GM12801 (cell line): ENCODE measurements around the gene COL6A6.

Source experiments
- TF ChIP-seq, protein P1 (sequence below): IDR thresholded peaks from one replicate; pipeline ENCODE4 v1.5.1; 2011; ENCODE audit warnings: control low read depth; ENCODE audit not compliant: insufficient read length; ENCODE audit errors: extremely low read depth

COL6A6 gene, protein sequence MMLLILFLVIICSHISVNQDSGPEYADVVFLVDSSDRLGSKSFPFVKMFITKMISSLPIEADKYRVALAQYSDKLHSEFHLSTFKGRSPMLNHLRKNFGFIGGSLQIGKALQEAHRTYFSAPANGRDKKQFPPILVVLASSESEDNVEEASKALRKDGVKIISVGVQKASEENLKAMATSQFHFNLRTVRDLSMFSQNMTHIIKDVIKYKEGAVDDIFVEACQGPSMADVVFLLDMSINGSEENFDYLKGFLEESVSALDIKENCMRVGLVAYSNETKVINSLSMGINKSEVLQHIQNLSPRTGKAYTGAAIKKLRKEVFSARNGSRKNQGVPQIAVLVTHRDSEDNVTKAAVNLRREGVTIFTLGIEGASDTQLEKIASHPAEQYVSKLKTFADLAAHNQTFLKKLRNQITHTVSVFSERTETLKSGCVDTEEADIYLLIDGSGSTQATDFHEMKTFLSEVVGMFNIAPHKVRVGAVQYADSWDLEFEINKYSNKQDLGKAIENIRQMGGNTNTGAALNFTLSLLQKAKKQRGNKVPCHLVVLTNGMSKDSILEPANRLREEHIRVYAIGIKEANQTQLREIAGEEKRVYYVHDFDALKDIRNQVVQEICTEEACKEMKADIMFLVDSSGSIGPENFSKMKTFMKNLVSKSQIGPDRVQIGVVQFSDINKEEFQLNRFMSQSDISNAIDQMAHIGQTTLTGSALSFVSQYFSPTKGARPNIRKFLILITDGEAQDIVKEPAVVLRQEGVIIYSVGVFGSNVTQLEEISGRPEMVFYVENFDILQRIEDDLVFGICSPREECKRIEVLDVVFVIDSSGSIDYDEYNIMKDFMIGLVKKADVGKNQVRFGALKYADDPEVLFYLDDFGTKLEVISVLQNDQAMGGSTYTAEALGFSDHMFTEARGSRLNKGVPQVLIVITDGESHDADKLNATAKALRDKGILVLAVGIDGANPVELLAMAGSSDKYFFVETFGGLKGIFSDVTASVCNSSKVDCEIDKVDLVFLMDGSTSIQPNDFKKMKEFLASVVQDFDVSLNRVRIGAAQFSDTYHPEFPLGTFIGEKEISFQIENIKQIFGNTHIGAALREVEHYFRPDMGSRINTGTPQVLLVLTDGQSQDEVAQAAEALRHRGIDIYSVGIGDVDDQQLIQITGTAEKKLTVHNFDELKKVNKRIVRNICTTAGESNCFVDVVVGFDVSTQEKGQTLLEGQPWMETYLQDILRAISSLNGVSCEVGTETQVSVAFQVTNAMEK (N-terminal part only)

DNA sequence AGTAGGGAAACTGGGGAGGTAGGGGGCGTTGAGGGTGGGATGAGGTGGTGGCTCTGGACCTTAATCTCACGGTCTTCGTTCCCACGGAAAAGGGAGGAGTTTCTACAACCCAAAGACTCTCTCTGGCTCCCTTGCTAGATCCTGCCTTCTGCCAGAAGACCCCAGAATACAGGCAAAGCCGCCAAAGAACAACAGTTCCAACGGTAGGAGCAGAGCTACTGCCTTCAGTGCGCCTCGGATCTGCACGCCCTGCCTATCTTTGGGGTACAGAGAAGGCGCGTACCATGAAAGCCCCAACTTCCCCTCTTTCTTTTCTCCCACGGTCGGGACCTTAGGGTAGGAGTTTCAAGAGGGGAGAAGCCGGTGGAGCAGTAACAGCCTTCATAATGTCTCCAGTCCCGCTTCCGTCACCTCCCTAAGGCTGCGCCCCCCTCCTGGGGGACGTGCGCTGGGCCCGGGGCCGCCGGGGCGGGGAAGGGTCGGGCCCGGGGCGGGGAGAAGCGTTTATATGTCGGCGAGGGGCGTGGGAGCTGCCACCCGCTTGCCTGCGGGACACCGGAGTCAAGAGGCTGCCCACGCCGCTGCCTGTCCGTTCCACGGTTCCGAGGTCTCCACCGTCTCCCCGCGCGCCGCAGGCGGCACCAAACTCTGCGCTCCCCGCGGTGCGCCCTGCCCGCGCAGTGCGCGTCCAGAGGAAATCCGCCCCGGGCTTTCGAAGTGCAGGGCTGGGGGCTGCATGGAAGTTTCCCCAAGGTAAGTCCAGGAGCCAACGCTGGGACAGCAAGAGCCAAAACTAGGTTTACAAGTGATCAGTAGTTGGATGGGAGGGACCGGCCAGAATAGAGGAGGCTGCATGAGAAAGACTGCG lies at the start of gene COL6A6:
TSS of gene COL6A6 (plus strand) at position 533 of the 868 bp plus-strand sequence. CDS start 43,188 bp downstream, outside the sequence.
- TF ChIP-seq, protein P1, sequence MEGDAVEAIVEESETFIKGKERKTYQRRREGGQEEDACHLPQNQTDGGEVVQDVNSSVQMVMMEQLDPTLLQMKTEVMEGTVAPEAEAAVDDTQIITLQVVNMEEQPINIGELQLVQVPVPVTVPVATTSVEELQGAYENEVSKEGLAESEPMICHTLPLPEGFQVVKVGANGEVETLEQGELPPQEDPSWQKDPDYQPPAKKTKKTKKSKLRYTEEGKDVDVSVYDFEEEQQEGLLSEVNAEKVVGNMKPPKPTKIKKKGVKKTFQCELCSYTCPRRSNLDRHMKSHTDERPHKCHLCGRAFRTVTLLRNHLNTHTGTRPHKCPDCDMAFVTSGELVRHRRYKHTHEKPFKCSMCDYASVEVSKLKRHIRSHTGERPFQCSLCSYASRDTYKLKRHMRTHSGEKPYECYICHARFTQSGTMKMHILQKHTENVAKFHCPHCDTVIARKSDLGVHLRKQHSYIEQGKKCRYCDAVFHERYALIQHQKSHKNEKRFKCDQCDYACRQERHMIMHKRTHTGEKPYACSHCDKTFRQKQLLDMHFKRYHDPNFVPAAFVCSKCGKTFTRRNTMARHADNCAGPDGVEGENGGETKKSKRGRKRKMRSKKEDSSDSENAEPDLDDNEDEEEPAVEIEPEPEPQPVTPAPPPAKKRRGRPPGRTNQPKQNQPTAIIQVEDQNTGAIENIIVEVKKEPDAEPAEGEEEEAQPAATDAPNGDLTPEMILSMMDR: no peak

DNA sequence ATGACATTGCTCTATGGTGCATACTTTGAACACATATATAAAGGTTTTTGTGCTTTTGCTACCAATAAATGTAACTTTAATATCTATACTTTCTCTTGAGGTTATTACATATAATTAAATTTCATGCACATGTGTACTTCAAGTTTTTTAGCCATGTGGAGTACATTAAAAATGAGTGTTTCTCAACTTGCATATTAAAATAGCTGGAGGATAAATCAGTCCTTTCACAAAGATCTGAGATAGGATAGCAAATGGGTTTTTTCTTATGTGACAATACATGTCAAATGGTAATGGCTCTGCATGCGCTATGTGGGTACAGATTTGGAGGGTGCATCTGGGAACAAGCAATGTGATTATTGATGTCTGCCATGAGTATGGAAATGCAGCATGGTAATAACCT lies 48.7 kb upstream of the COL6A6 start:
- TF ChIP-seq, protein P1: no peak

DNA sequence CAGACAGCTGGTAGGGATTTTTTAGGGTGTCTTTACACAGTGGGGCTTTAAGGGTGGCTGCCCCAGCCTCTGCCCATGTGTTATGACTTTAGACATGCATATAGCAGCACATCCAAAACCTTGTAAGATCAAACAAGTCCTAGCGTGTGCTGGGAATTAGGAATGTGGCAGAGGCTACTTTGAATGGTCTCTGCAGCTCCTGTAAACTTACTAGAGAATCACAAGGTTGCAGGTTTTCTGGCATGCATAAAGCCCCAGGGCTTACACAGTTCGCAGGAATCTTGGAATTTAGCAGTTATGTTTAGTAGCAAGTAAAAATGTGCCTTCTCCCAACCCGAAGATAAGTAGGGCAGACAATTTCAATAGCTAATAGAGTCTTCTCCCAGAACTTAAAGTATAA lies 46.9 kb upstream of the COL6A6 start:
- TF ChIP-seq, protein P1: no peak

DNA sequence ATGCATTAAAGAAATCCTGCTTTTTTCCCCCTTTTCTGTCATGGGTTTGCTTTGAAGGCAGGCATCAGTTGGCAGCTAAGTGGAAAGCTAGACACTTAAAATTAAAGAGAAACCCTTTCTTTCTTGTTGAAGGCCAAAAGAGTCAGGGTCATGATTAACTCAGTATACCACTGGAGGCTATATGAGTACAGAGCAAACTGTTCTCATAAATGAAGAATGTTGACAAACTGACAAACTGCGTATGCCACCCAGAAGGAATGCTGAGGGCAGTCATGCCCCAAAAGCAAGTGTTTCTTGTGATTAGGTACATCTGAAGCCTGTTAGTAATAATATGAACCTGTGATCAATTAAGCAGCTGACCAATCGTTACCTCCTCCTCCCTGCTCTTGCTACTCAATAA lies 43.6 kb upstream of the COL6A6 start:
- TF ChIP-seq, protein P1: no peak

DNA sequence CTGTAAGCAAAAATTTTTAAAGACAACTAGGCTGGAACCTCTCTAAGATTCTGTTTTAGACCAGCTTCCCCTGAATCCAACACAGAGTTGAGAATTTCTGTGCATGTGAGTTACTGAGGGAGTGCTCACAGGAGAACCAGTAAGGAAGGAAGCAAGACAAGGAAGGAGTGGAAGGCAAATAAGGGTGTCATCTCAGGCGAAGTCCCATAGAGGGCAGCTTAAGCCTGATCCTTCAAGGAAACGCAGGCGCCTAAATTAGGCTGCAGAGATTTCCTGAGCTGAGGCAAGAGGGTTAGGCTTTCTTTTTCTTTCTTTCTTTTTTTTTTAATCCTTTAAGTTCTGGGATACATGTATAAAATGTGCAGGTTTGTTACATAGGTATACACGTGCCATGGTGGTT lies 36.2 kb upstream of the COL6A6 start:
- TF ChIP-seq, protein P1: no peak

DNA sequence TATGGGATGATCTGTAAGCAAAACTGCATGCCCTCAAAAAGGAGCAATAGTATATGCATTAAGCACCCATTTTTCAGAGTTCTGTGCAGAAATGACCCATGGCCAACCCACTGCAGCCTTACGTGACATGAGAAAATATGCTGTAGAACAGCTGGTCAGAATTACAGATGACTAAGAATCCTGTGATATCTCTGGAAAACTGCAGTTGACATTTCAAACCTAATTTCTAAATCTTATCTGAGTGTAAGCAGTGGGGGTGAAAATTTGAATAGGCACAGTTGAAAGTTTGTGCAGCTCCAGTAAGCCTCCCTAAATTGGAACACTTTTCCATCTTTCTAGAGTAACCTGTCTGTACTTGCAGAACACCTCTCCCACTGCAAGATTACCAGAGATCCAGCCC lies 28.7 kb upstream of the COL6A6 start:
- TF ChIP-seq, protein P1: no peak
